HepG2 (cell line): ENCODE measurements around the gene NOXA1. TPM values are rescaled to one million over a fixed set of nuclear protein-coding genes. Genes with fewer than 3 reads are reported as not detected.

Source experiments
- ATAC-seq: fragments of 200-7000 bp; cut with Tn5 transposase; 3 replicates; pipeline ENCODE4 v1.9.1; 2020; ENCODE audit warnings: mild to moderate bottlenecking, moderate library complexity
- BruUV-seq: library from RNA; stranded (reverse); fragments of 400-500 nt; replicated peaks from 2 replicates; lab custom pipeline; 2021; lab: Mats Ljungman, UMichigan
- CTCF ChIA-PET: fragments of 300-600 bp; formaldehyde crosslinking; extraction: SDS; loops from one replicate; lab custom pipeline; 2021; ENCODE audit warnings: low total read pairs, inconsistent platforms, low intra/inter-chr PET ratio; lab: Yijun Ruan, JAX
- POLR2A ChIA-PET: fragments of 350-600 bp; sonication (Branson Sonifier 250); formaldehyde crosslinking; loops from one replicate; lab custom pipeline; 2020; ENCODE audit warnings: antibody characterized with exemption, inconsistent platforms; lab: Yijun Ruan, JAX
- DNase-seq: peaks from one replicate; pipeline ENCODE4 v3.0.0-alpha.2; 2015; ENCODE audit warnings: low spot score
- FAIRE-seq: peaks from 3 replicates; lab custom pipeline; 2011; peaks lifted over from hg19 to GRCh38; lab: Jason Lieb, UNC
- H2AFZ ChIP-seq: one replicate; pipeline ENCODE4 v1.6.1; 2011; ENCODE audit warnings: low read length, inconsistent platforms
- H3K27ac ChIP-seq: fragments of 300-600 bp; 3 replicates; pipeline ENCODE4 v1.8.0; 2011; ENCODE audit warnings: mixed run types, mild to moderate bottlenecking, mixed read lengths, low read length, inconsistent platforms; ENCODE audit not compliant: insufficient read depth; ENCODE audit errors: extremely low read length
- H3K27me3 ChIP-seq, 2 experiments: fragments of 200-600 bp in 1 of 2; 2 replicates in 1 of 2; 3 replicates in 1 of 2; pipeline versions ENCODE4 v1.6.0 to v1.8.0; 2011; ENCODE audit warnings: low read length in 2 of 2, mild to moderate bottlenecking in 2 of 2, moderate library complexity in 2 of 2, inconsistent platforms in 1 of 2; ENCODE audit not compliant: insufficient read depth in 2 of 2, control insufficient read depth in 1 of 2
- H3K36me3 ChIP-seq, 2 experiments: fragments of 200-600 bp in 1 of 2; replicated peaks in 1 of 2; 2 replicates in 1 of 2; 3 replicates in 1 of 2; pipeline versions ENCODE4 v1.5.1 to v1.8.0; 2011; ENCODE audit warnings: low read length in 2 of 2, inconsistent platforms in 1 of 2; ENCODE audit not compliant: insufficient read depth in 2 of 2, control insufficient read depth in 1 of 2
- H3K4me1 ChIP-seq: 2 replicates; pipeline ENCODE4 v1.5.1; 2012; ENCODE audit warnings: low read length, inconsistent platforms; ENCODE audit not compliant: insufficient read depth
- H3K4me2 ChIP-seq: 2 replicates; pipeline ENCODE4 v1.6.0; 2011; ENCODE audit warnings: low read depth, low read length, inconsistent platforms
- H3K4me3 ChIP-seq, 3 experiments: fragments of 200-600 bp in 1 of 3; sonication (generic), shearing (Covaris generic) in 1 of 3; replicated peaks in 1 of 3; 2 replicates each; pipeline ENCODE4 v1.5.1; 2011 to 2016; ENCODE audit warnings: low read length in 3 of 3, inconsistent platforms in 2 of 3, low read depth in 2 of 3, mild to moderate bottlenecking in 2 of 3, control low read depth in 1 of 3, mixed read lengths in 1 of 3; ENCODE audit not compliant: insufficient read depth in 1 of 3
- H3K79me2 ChIP-seq: one replicate; pipeline ENCODE4 v1.6.1; 2011; ENCODE audit warnings: low read length, inconsistent platforms; ENCODE audit not compliant: insufficient read depth
- H3K9ac ChIP-seq: 2 replicates; pipeline ENCODE4 v1.6.0; 2011; ENCODE audit warnings: mild to moderate bottlenecking, low read depth, low read length, inconsistent platforms; ENCODE audit not compliant: insufficient read depth
- H3K9me3 ChIP-seq: 2 replicates; pipeline ENCODE4 v1.5.1; 2012; ENCODE audit warnings: mild to moderate bottlenecking, low read length
- H4K20me1 ChIP-seq: 2 replicates; pipeline ENCODE4 v1.6.0; 2011; ENCODE audit warnings: inconsistent platforms, mild to moderate bottlenecking, low read length, moderate library complexity; ENCODE audit not compliant: insufficient read depth
- AGO1 ChIP-seq: fragments of 200-400 bp; formaldehyde crosslinking; IDR thresholded peaks from 2 replicates; pipeline ENCODE4 v1.6.1; 2017; ENCODE audit warnings: mild to moderate bottlenecking, low read depth, low read length, moderate library complexity; ENCODE audit not compliant: poor library complexity, severe bottlenecking
- KDM2A ChIP-seq: sonication (generic); formaldehyde crosslinking; IDR thresholded peaks from 2 replicates; pipeline ENCODE4 v1.4.0; 2020; ENCODE audit warnings: low read depth, missing genetic modification reagents, borderline replicate concordance
- TCF7L2 ChIP-seq: IDR thresholded peaks from 2 replicates; pipeline ENCODE4 v1.6.1; 2011; ENCODE audit warnings: mild to moderate bottlenecking, low read depth, low read length, moderate library complexity
- ZFP36 ChIP-seq: fragments of 150-350 bp; IDR thresholded peaks from 2 replicates; pipeline ENCODE4 v1.6.1; 2018; ENCODE audit warnings: borderline replicate concordance, low read length, low read depth; ENCODE audit not compliant: partially characterized antibody
- ZNF749 ChIP-seq: sonication (generic); formaldehyde crosslinking; IDR thresholded peaks from 2 replicates; pipeline ENCODE4 v1.8.0; 2022; ENCODE audit warnings: mild to moderate bottlenecking, missing genetic modification reagents, moderate library complexity, borderline replicate concordance
- WGBS: methylation state at CpG from one replicate; pipeline ENCODE4 v1.1.6; 2017; ENCODE audit warnings: low lambda C conversion rate; 5-methylcytosine and 5-hydroxymethylcytosine counted together
- in situ Hi-C: cut with HindIII; loops from 2 replicates; pipeline ENCODE4 v1.10.0; 2017; ENCODE audit warnings: low pct_unique_long_range_greater_than_20kb; ENCODE audit not compliant: extremely low pct_ligation_motif_present
- intact Hi-C: fragments of 100-400 bp; cut with micrococcal nuclease; formaldehyde crosslinking; loops from one replicate; pipeline ENCODE4 v1.10.0; 2022; ENCODE audit not compliant: unreplicated experiment
- polyA plus RNA-seq, 8 experiments: library from polyadenylated mRNA; depleted of rRNA in 3 of 8; stranded (reverse) in 7 of 8; unstranded in 1 of 8; fragments of >200 nt; fragmentation: Illumina TruSeq in 4 of 8; extraction: Trizol in 4 of 8; gene quantifications; 2 replicates each; pipeline versions ENCODE4 v1.2.1 to v1.2.3, GENCODE V29; 2011 to 2016; ENCODE audit warnings: low read depth in 4 of 8, missing spikeins in 1 of 8, mixed read lengths in 1 of 8; ENCODE audit not compliant: insufficient read depth in 1 of 8
- total RNA-seq, 5 experiments: library from RNA; depleted of rRNA; stranded (reverse); fragments of >200 nt; fragmentation: Illumina TruSeq; extraction: Trizol; gene quantifications; 2 replicates each; pipeline ENCODE4 v1.2.3, GENCODE V29; 2016; ENCODE audit warnings: low read depth in 1 of 5

NOXA1 gene
- total and polyA plus RNA-seq, 2 of the 13 experiments (the other 11 are each of a cell fraction or from before 2014, with no cell fraction given), result 0.78 to 1.2 TPM

DNA sequence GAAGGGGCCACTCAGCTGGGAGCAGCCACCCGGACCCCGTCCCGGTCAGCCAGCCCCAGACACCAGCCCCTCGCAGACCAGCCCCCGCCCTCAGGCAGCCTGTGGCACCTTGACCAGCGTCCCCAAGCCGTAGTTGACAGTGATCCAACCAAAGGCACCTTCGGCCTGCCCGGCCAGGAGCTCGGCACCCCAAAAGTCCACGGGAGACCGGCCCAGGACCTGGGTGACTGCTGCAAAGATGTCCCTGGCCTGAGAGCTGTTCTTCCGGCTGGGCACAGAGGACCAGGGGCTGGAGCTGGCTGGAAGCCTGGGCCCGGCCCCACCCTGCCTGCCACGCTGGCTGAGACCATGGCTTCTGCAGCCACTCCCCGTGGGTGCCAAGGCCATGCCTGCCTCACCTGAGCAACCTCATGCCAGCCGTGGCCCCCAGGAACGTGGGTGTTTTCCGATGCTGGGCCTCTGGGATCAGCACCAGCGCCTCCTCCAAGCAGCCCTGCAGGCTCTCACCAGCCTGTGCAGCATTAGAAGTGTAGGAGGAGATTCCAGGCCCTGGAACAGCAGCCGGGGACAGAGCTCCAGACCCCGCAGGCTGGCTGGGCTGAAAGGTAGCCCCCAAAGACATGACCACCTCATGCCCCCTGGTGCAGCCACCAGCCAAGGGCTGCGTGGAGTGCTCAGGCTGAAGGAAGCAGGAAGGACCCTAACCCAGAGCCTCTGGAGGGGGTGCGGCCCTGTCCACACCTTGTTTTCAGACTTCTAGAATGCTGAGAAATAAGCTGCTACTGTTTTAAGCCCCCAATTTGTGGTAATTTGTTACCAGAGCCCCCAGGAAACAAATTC is 13.8 kb downstream of the NOXA1 start:
- H3K4me1 ChIP-seq, result peaks cover 24% of the 10 kb centered on the region
- H3K27me3 ChIP-seq, result peaks cover 11 to 35% of the 10 kb centered on the region in 2 experiments; a peak in 3 of 5 replicates
- POLR2A ChIA-PET, result no interaction called here
- no peaks in the 10 kb centered on the region for H4K20me1 ChIP-seq
- CTCF ChIA-PET, result no interaction called here
- no peaks in the 10 kb centered on the region for H3K79me2 ChIP-seq
- no peak overlapping the region for H2AFZ ChIP-seq
- no peaks in the 10 kb centered on the region for H3K9me3 ChIP-seq
- no peak overlapping the region for H3K27ac ChIP-seq
- H3K36me3 ChIP-seq, result no peaks in the 10 kb centered on the region
- intact Hi-C loops, result no loop called here
- WGBS, result 68% methylated on average over 5 of the region's 24 CpGs
- no peak for DNase-seq
- ATAC-seq, result no peak
- 0 out of 2 replicates have a peak overlapping the region, but pooled peaks have one; percentile 68 for H3K4me2 ChIP-seq
- FAIRE-seq, result no peak
- TF ChIP-seq ZFP36 (peak; percentile 42), TCF7L2 (no peak), ZNF749 (CRISPR knock-in tag) (no peak), AGO1 (peak; percentile 29), KDM2A (CRISPR knock-in tag) (0 out of 2 replicates have a peak, but pooled peaks have one; percentile 18)
- in situ Hi-C loops, result no loop called here
- 0 out of 6 replicates have a peak overlapping the region, but pooled peaks of 1 of the 3 experiments have one; percentile 59 for H3K4me3 ChIP-seq
- no TSS peak for BruUV-seq
- H3K9ac ChIP-seq, result no peak overlapping the region
